ENCODE results near the gene OGDH.
A peak's percentile ranks its signal among the peaks of the same experiment; 100 is the strongest.

OGDH gene

GRCh38 chr7:44569959-44570358 lies 36.5 kb upstream of the OGDH start:
- no peak for TF ChIP-seq ZNF274 (IDR thresholded peaks at IDR 0.05; ENCODE audit: low read depth, low read length)
- H3K4me3 ChIP-seq (ENCODE audit: low read length), result no peak overlapping the region

GRCh38 chr7:44572771-44573170 lies 33.7 kb upstream of the OGDH start:
- no peak for TF ChIP-seq ZNF274 (IDR thresholded peaks at IDR 0.05; ENCODE audit: low read depth, low read length)
- peak overlapping the region; percentile 91 for H3K4me3 ChIP-seq (ENCODE audit: low read length)

DNA sequence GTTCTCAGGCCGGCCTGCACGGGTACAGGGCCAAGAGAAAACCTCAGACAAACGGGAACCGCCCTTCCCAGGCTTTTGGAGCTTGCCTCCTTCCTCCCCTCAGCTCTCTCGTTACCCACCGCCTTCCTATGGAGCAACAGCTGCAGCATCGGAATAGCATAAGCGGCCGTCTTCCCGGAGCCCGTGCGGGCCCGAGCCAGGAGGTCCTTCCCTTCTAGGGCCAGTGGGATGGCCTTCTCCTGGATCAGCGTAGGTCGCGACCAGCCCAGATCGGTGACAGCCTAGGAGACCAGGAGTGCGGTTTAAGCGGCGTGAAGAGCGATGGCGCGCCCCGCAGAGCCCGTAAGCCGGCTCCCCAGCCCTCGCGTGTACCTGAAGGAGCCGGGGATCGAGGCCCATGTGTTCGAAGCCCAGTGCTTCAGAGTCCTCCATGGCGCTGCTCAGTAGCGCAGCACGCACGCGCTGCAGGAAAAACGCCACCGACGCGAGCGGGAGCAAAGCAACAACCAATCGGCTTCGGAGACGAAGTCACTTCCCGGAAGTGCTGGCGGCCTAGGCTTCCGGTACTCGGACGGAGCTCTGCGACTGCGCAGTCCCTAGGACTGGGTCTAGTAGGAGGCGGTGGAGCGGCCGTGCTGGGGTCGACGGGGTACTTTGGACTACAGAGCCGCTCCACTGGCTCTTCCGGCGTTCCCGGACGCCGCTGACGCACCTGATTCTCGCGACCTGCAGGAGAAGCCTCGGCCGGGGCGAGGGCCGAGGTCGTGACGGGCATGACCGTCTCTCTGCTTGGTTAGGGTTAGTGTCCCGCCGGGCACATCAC lies 32.8 kb upstream of the OGDH start, which contains the start of gene DDX56:
Gene DDX56 (minus strand): TSS at position 445 of the 823 bp plus-strand sequence. CDS start 13 bp downstream, at position 432.
- TF ChIP-seq ZNF274 (IDR thresholded peaks at IDR 0.05; ENCODE audit: low read depth, low read length), result no peak

GRCh38 chr7:44574287-44574872 lies 32.0 kb upstream of the OGDH start:
- TF ChIP-seq ZNF274 (IDR thresholded peaks at IDR 0.05; ENCODE audit: low read depth, low read length), result no peak
- H3K4me3 ChIP-seq (ENCODE audit: low read length), result peak overlapping the region; percentile 91

More for the DNA sequence above, 32.8 kb upstream of the OGDH start, which contains the start of gene DDX56:
- peak within 1 kb of the TSS; percentile 91 for H3K4me3 ChIP-seq (ENCODE audit: low read length)

DNA sequence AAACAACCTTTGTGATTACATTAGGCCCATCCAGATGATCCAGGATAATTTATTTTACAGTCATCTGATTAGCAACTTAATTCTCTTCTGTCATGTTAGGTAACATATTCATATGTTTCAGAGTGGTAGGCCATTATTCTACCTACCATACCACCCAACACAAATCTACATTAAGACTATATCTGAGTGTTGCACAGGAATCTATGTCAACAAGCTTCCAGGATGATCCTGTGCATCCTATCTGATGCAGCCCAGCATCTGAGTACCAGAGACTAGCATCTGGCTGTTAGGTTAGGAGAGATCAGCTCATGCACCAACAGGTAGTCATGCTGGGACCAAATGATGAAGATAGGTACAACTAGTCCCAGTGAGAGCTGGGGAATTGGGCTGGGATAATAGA lies 31.4 kb upstream of the OGDH start:
- no peak for TF ChIP-seq ZNF274 (IDR thresholded peaks at IDR 0.05; ENCODE audit: low read depth, low read length)
- H3K4me3 ChIP-seq (ENCODE audit: low read length), result peak overlapping the region; percentile 91; the same call in 1 of the 2 replicates

DNA sequence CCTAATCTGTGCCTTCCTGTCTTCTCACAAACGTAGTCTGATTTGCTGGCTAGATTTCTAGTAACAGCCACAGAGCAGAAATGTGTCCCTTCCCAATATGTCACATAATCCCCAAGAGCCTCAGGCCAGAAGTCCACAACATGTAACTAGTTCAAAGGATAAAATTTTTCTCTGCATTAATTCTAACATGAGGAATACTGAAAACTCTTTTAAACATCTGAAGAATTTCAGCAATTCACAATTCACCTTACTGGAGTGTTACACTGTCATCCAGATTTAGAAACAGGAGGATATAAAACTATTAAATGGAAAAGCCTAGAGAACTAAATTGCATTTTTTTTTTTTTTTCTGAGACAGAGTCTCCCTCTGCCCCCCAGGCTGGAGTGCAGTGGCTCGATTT lies 30.2 kb upstream of the OGDH start:
- H3K4me3 ChIP-seq (ENCODE audit: low read length), result no peak overlapping the region
- TF ChIP-seq ZNF274 (IDR thresholded peaks at IDR 0.05; ENCODE audit: low read depth, low read length), result no peak

GRCh38 chr7:44580945-44581878 lies 25.2 kb upstream of the OGDH start:
- H3K4me3 ChIP-seq (ENCODE audit: low read length), result peak overlapping the region; percentile 83

GRCh38 chr7:44581879-44582603 lies 24.4 kb upstream of the OGDH start, which contains the start of gene TMED4:
TMED4 (minus strand) TSS chr7:44582231; CDS start chr7:44582206, 25 bp downstream.
- no peak for TF ChIP-seq ZNF274 (IDR thresholded peaks at IDR 0.05; ENCODE audit: low read depth, low read length)
- peak within 1 kb of the TSS; percentile 83 for H3K4me3 ChIP-seq (ENCODE audit: low read length)

More at GRCh38 chr7:44580945-44581878, 25.2 kb upstream of the OGDH start:
- TF ChIP-seq ZNF274 (IDR thresholded peaks at IDR 0.05; ENCODE audit: low read depth, low read length), result no peak

- no peak for TF ChIP-seq ZNF274 (IDR thresholded peaks at IDR 0.05; ENCODE audit: low read depth, low read length)
- H3K4me3 ChIP-seq (ENCODE audit: low read length), result peak overlapping the region; percentile 65; the same call in 1 of the 2 replicates
These were observed 23.1 kb upstream of the OGDH start for GRCh38 chr7:44583146-44583865.

GRCh38 chr7:44587843-44588711 lies 18.4 kb upstream of the OGDH start:
- H3K4me3 ChIP-seq (ENCODE audit: low read length), result no peak overlapping the region
- TF ChIP-seq ZNF274 (IDR thresholded peaks at IDR 0.05; ENCODE audit: low read depth, low read length), result no peak

DNA sequence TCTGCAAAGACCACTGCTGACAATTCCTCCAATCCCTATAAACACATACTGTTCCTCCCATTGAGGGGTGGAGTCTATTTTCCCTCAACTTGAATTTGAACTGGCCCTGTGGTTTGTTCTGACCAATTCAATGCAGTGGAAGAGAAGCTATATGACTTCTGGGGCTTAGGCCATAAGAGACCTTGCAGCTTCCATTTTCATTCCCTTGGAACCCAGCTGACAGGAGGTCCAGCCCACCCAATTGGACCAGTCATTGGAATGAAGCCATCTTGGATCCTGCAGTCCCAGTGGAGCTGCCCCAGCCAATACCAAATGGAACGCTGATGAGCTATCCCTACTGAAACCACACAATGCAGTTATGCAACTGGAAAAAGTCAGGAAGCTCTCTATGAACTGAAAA lies 15.5 kb upstream of the OGDH start:
- no peak overlapping the region for H3K4me3 ChIP-seq (ENCODE audit: low read length)
- no peak for TF ChIP-seq ZNF274 (IDR thresholded peaks at IDR 0.05; ENCODE audit: low read depth, low read length)
